ENCODE results near the gene NT5DC3.

GRCh38 chr12:103840462-103840875 lies 565 bp downstream of the NT5DC3 start:
- TF ChIP-seq CTCF (IDR thresholded peaks at IDR 0.05) (no peak), POLR2AphosphoS5 (IDR thresholded peaks at IDR 0.05) (no peak), POLR2A (IDR thresholded peaks at IDR 0.05) (no peak)
